Breast epithelium (tissue), 3 donors: ENCODE data around the gene ACOX3.
A peak's percentile ranks its signal among the peaks of the same experiment; 100 is the strongest.

Experiments
- CTCF ChIP-seq, 3 donors: fragments of 450-650 bp; IDR thresholded peaks; one replicate each; pipeline ENCODE4 v1.5.1; 2016 to 2017; ENCODE audit warnings: antibody characterized with exemption in 3 of 3, mild to moderate bottlenecking in 3 of 3, moderate library complexity in 3 of 3
- POLR2AphosphoS5 ChIP-seq, 3 donors: sonication (generic); formaldehyde crosslinking; IDR thresholded peaks; one replicate each; pipeline ENCODE4 v1.6.1; 2017; ENCODE audit warnings: antibody characterized with exemption in 3 of 3

GRCh38 chr4:8437281-8437680, 3.2 kb downstream of the ACOX3 start:
- TF ChIP-seq CTCF (IDR thresholded peaks at IDR 0.05) (peak in 2 of 3 donors; percentile 34 to 39), POLR2AphosphoS5 (IDR thresholded peaks at IDR 0.05) (no peak)
